BLaER1 (cell line): ENCODE results near the gene CCDC175.

ENCODE experiments used
- H3K27ac ChIP-seq: shearing (Covaris generic); formaldehyde crosslinking; 2 replicates; pipeline ENCODE4 v1.8.1; 2022
- H3K27me3 ChIP-seq: shearing (Covaris generic); formaldehyde crosslinking; 2 replicates; pipeline ENCODE4 v1.8.1; 2022
- H3K36me3 ChIP-seq: shearing (Covaris generic); formaldehyde crosslinking; 2 replicates; pipeline ENCODE4 v1.8.1; 2022
- H3K4me1 ChIP-seq: shearing (Covaris generic); formaldehyde crosslinking; 2 replicates; pipeline ENCODE4 v1.8.1; 2022
- H3K4me2 ChIP-seq: shearing (Covaris generic); formaldehyde crosslinking; 2 replicates; pipeline ENCODE4 v1.8.1; 2022
- H3K4me3 ChIP-seq: shearing (Covaris generic); formaldehyde crosslinking; 2 replicates; pipeline ENCODE4 v1.8.1; 2022
- H3K9ac ChIP-seq: shearing (Covaris generic); formaldehyde crosslinking; 2 replicates; pipeline ENCODE4 v1.8.1; 2022
- H3K9me3 ChIP-seq: shearing (Covaris generic); formaldehyde crosslinking; 2 replicates; pipeline ENCODE4 v1.8.1; 2022
- H4K20me1 ChIP-seq: shearing (Covaris generic); formaldehyde crosslinking; 2 replicates; pipeline ENCODE4 v1.8.1; 2022
- Cebpa-rat ChIP-seq: shearing (Covaris generic); IDR thresholded peaks from 2 replicates; pipeline ENCODE4 v1.8.1; 2022

The CCDC175 gene

GRCh38 chr14:59583755-59584154, 7.1 kb upstream of the CCDC175 start:
- Histone ChIP-seq H3K4me3 (no peak overlapping the region), H3K27ac (no peak overlapping the region), H3K36me3 (no peaks in the 10 kb centered on the region), H3K27me3 (no peaks in the 10 kb centered on the region), H3K9me3 (no peaks in the 10 kb centered on the region), H3K9ac (no peak overlapping the region), H4K20me1 (no peaks in the 10 kb centered on the region), H3K4me1 (peaks cover 17% of the 10 kb centered on the region), H3K4me2 (no peak overlapping the region)
- TF ChIP-seq Cebpa-rat: no peak

DNA sequence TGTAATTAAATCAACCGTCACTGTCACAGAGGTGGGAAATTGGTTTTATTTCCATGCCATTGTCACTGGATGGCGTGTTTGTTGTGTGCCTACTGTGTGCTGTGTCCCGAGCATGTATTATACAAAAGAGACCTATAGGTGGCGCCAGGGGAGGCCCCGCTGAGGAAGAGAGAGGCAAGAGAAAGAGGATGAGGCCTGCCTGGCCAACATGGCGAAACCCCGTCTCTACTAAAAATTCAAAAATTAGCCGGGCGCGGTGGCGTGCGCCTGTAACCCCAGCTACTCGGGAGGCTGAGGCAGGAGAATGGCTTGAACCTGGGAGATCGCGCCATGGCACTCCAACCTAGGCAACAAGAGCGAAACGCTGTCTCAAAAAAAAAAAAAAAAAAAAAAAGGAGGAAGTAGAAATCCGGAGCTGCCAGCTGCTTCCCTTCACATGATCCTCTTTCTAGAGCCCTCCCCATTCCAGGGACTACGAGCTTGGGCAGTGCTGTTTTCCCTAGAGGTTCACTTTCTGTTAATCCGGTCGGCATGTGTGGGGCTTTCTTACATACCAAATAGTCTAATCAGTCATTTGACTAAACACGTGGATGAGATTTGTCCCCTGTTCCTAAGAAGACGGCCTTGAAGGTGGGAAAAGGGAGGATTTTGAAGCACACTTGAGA, 6.4 kb upstream of the CCDC175 start:
- Histone ChIP-seq H3K27me3 (no peaks in the 10 kb centered on the region), H3K4me2 (no peak overlapping the region), H3K9me3 (no peaks in the 10 kb centered on the region), H3K27ac (no peak overlapping the region), H3K9ac (no peak overlapping the region), H3K4me3 (no peak overlapping the region), H3K4me1 (peaks cover 17% of the 10 kb centered on the region), H4K20me1 (no peaks in the 10 kb centered on the region), H3K36me3 (no peaks in the 10 kb centered on the region)
- no peak for TF ChIP-seq Cebpa-rat

DNA sequence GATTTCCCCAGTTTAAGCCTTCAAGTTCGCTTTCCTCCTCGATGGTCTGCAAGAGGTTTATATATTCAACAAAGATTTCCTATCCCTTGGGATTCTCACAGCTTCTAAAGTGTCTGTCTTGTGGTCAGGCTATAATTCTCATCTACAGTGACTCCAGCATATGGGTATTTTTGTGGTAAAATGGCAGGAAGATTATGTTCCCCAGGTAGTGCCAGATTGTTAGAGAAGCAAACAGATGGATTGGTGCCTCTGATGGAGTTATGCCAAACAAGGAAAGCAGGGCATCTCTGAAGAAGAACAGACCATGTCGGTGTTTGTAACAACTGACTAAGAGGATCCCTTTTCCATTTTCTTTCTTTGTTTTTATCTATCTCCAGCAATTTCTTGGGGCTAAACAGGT, 5.5 kb upstream of the CCDC175 start:
- no peaks in the 10 kb centered on the region for H4K20me1 ChIP-seq
- no peak overlapping the region for H3K27ac ChIP-seq
- peak overlapping the region; percentile 6; the same call in 1 of the 2 replicates for H3K4me2 ChIP-seq

DNA sequence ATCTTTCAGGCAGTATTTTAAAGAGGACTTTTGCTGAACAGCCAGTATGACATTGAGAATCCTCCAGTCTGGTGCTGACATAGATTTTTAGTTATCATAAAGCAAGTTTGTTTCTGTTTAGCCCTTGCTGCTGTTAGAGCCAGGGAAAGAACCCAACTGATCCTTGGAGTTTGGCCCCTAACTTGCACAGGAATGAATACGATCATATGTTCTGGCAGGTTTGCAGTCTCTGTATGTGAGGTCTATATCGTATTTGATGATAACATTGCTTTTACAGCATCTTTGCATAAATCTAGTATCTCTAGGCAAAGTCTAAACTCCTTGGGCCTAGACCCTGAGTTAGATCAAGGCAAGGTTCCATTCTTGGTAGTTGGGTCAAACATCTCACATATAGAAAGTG, 4.3 kb upstream of the CCDC175 start:
- H3K36me3 ChIP-seq: no peaks in the 10 kb centered on the region
- no peak overlapping the region for H3K4me3 ChIP-seq
- peaks cover 8% of the 10 kb centered on the region for H3K4me1 ChIP-seq
- no peak overlapping the region for H3K9ac ChIP-seq
- H3K27ac ChIP-seq: no peak overlapping the region
- no peaks in the 10 kb centered on the region for H4K20me1 ChIP-seq
- no peaks in the 10 kb centered on the region; the same call in 1 of the 2 replicates for H3K27me3 ChIP-seq
- no peaks in the 10 kb centered on the region for H3K9me3 ChIP-seq
- H3K4me2 ChIP-seq: no peak overlapping the region
- TF ChIP-seq Cebpa-rat: no peak

More for the DNA sequence above, 5.5 kb upstream of the CCDC175 start:
- no peak overlapping the region for H3K4me3 ChIP-seq
- H3K27me3 ChIP-seq: no peaks in the 10 kb centered on the region
- no peaks in the 10 kb centered on the region for H3K9me3 ChIP-seq
- no peaks in the 10 kb centered on the region for H3K36me3 ChIP-seq
- no peak for TF ChIP-seq Cebpa-rat
- no peak overlapping the region for H3K9ac ChIP-seq
- H3K4me1 ChIP-seq: peaks cover 17% of the 10 kb centered on the region

DNA sequence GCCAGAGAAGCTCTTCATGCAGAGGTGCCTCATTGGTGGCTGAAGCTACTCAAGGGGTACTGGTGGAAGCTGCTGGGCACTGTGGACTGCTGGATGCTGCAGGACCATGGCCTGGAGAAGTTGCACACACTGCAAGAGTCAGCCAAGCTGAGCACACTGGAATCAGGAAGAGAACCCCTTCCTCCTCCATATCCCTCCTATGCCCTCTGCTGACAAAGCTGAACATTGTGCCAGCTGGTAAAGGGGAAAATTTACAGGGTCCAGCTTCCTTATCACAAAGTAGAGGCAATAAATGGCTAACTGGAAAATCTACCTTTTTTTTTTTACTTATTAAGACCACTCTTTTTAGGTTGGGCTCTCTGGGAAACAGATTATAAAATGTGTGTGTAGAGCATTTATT, 6.5 kb downstream of the CCDC175 start:
- Histone ChIP-seq H3K9ac (no peak overlapping the region), H3K4me2 (no peak overlapping the region)
- TF ChIP-seq Cebpa-rat: no peak

DNA sequence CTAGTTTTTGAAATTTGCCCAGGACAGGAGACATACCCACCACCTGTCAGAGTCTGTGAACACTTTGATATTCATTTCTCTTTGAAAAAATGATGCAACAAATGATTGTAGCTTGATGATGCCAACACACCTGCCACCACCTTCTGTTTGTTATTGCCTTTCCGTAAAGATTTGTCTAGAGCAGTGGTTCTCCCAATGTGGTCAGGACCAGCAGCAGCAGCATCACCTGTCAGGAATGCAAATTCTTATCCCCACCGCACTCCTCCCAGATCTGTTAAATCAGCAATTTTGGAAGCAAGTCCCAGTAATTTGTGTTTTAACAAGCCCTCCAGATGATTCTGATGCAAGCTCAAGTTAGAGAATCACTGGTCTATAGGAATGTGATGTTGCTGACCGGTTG, 9.9 kb downstream of the CCDC175 start:
- no peaks in the 10 kb centered on the region for H3K4me1 ChIP-seq
- no peaks in the 10 kb centered on the region for H3K27me3 ChIP-seq
- no peaks in the 10 kb centered on the region for H3K9me3 ChIP-seq
- no peak overlapping the region for H3K4me2 ChIP-seq
- no peak overlapping the region for H3K4me3 ChIP-seq
- no peak overlapping the region for H3K27ac ChIP-seq
- no peak for TF ChIP-seq Cebpa-rat
- no peak overlapping the region for H3K9ac ChIP-seq
- no peaks in the 10 kb centered on the region for H3K36me3 ChIP-seq
- H4K20me1 ChIP-seq: no peaks in the 10 kb centered on the region

More for the DNA sequence above, 6.5 kb downstream of the CCDC175 start:
- Histone ChIP-seq H3K27me3 (no peaks in the 10 kb centered on the region), H3K27ac (no peak overlapping the region), H3K4me1 (no peaks in the 10 kb centered on the region), H3K4me3 (no peak overlapping the region), H3K9me3 (no peaks in the 10 kb centered on the region), H4K20me1 (no peaks in the 10 kb centered on the region), H3K36me3 (no peaks in the 10 kb centered on the region)

GRCh38 chr14:59566296-59566695, 10.3 kb downstream of the CCDC175 start:
- Histone ChIP-seq H3K36me3 (no peaks in the 10 kb centered on the region), H3K9me3 (no peaks in the 10 kb centered on the region), H3K27me3 (no peaks in the 10 kb centered on the region), H3K27ac (no peak overlapping the region), H4K20me1 (no peaks in the 10 kb centered on the region), H3K4me3 (no peak overlapping the region), H3K9ac (no peak overlapping the region), H3K4me2 (no peak overlapping the region), H3K4me1 (no peaks in the 10 kb centered on the region)
- TF ChIP-seq Cebpa-rat: no peak

GRCh38 chr14:59565087-59565486, 11.5 kb downstream of the CCDC175 start:
- no peak overlapping the region for H3K4me2 ChIP-seq
- no peak overlapping the region for H3K9ac ChIP-seq
- no peaks in the 10 kb centered on the region for H3K36me3 ChIP-seq
- TF ChIP-seq Cebpa-rat: no peak
- no peaks in the 10 kb centered on the region for H3K4me1 ChIP-seq
- H3K4me3 ChIP-seq: no peak overlapping the region
- H3K27me3 ChIP-seq: no peaks in the 10 kb centered on the region
- no peaks in the 10 kb centered on the region for H4K20me1 ChIP-seq
- no peak overlapping the region for H3K27ac ChIP-seq
- H3K9me3 ChIP-seq: no peaks in the 10 kb centered on the region

- H3K36me3 ChIP-seq: no peaks in the 10 kb centered on the region
- no peaks in the 10 kb centered on the region for H3K9me3 ChIP-seq
- TF ChIP-seq Cebpa-rat: no peak
- H3K4me2 ChIP-seq: no peak overlapping the region
- no peaks in the 10 kb centered on the region for H3K27me3 ChIP-seq
- H3K4me1 ChIP-seq: no peaks in the 10 kb centered on the region
- H3K9ac ChIP-seq: no peak overlapping the region
- no peak overlapping the region for H3K27ac ChIP-seq
- no peaks in the 10 kb centered on the region for H4K20me1 ChIP-seq
- H3K4me3 ChIP-seq: no peak overlapping the region
Measured at GRCh38 chr14:59564366-59564765, 12.2 kb downstream of the CCDC175 start.

GRCh38 chr14:59547310-59547709, 29.3 kb downstream of the CCDC175 start:
- no peaks in the 10 kb centered on the region for H3K4me1 ChIP-seq
- no peak for TF ChIP-seq Cebpa-rat
- no peak overlapping the region for H3K9ac ChIP-seq
- H3K4me3 ChIP-seq: no peak overlapping the region
- H3K27me3 ChIP-seq: no peaks in the 10 kb centered on the region
- H3K27ac ChIP-seq: no peak overlapping the region
- peaks cover 5% of the 10 kb centered on the region; the same call in 1 of the 2 replicates for H3K9me3 ChIP-seq
- no peaks in the 10 kb centered on the region for H4K20me1 ChIP-seq
- no peak overlapping the region for H3K4me2 ChIP-seq
- H3K36me3 ChIP-seq: no peaks in the 10 kb centered on the region

- no peaks in the 10 kb centered on the region for H3K27me3 ChIP-seq
- no peak overlapping the region for H3K27ac ChIP-seq
- no peak overlapping the region for H3K4me2 ChIP-seq
- no peaks in the 10 kb centered on the region for H4K20me1 ChIP-seq
- H3K4me1 ChIP-seq: no peaks in the 10 kb centered on the region
- no peaks in the 10 kb centered on the region for H3K36me3 ChIP-seq
- H3K9me3 ChIP-seq: no peaks in the 10 kb centered on the region
- no peak overlapping the region for H3K9ac ChIP-seq
- H3K4me3 ChIP-seq: no peak overlapping the region
- no peak for TF ChIP-seq Cebpa-rat
Measured at GRCh38 chr14:59543873-59544272, 32.7 kb downstream of the CCDC175 start.
